NCI-H2196 treated with DMSO at 0.1 percent for 48 hours (cell line): Measurements from ENCODE around the gene PCYT1A.
A peak's percentile ranks its signal among the peaks of the same experiment; 100 is the strongest.
"Not testable (repeated sequence)": the region's sequence is repeated elsewhere in the genome, so short reads cannot be mapped to it uniquely, and the experiment has no call there.

Experiments used
- DNase-seq: peaks from one replicate; lab custom pipeline; 2025; ENCODE audit not compliant: unreplicated experiment; lab: John Stamatoyannopoulos, UW

PCYT1A gene

DNA sequence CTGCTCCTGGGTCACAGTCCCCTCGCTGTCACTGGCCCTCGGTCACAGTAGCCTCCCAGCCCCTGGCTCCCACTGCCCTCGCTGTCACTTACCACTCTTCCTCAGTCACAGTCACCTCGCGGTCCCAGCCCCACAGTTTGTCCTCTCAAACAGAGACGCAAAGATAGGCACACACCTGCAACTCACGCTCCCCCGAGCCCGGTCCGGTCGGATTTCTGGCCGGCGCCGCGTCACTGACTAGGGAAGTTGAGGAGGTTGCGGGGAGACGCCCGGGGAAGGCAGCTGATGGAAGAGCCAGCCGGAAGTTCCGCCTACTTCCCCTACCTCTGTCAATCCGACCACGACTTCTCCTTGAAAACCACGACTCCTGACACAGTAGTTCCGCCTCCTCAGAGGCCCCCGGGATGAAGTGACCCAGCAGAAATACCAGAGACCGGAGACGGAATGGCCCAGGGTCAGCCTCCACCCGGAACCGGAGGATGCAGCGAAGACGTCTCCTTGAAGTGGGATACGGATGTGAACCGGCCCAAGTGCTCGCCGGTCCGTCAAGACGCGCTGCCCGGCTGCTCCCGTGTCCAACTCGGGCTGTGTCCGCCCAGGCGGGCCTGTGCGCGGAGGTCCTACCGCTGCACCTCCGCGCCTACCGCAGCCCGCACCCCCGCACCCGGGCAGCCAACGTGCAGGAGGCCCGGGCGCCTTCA, at the start of gene PCYT1A:
Gene PCYT1A, minus strand, starts transcription at position 287 of the 701 bp plus-strand sequence. CDS start 17,195 bp downstream, outside the sequence.
- peak; percentile 99 for DNase-seq

DNA sequence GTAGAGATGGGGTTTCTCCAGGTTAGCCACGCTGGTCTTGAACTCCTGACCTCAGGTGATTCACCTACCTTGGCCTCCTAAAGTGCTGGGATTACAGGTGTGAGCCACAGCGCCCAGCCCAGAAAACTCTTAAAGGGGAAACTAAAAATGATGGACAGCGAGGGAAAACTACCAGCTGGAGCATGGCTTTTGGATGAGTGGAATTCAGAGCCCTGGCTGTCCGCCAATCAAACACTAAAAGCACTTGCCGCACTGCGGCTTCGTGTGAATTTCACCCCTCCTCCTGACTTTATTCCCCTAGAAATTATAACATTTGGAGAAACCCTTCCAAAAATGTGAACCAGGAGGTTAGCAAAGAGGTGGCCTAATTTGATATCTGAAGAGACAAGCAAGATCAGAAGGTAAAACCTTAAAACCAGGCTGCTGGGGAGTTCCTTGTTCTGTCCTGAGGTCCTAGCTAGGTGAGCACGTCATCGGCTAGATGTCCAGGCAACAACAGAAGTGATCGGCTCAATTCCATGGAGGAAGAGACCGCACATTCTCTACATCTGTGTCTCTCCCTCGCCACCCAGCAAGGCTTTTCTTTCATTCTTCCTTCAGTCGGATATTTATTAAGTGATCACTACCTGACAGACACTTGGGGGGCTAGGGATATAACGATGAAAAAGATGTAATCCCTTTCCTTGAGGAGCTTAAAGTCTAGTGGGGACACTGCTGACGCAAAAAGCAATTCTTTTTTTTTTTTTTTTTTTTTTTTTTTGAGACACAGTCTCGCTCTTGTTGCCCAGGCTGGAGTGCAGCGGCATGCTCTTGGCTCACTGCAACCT, 49.0 kb upstream of the PCYT1A start:
- DNase-seq: no peak

- no peak for DNase-seq
Measured at GRCh38 chr3:196335503-196335948, 48.0 kb upstream of the PCYT1A start.

DNA sequence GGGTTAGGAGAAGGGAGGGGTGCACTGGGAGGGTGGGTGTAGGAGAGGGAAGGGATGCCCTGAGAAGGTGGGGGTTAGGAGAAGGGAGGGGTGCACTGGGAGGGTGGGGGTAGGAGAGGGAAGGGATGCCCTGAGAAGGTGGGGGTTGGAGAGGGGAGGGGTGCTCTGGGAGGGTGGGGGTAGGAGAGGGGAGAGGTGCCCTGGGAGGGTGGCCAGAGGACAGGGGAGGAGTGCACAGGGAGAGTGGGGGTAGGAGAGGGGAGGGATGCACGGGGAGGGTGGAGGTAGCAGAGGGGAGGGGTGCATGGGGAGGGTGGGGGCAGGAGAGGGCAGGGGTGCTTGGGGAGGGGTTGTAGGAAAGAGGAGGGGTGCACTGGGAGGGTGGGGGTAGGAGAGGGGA, 47.5 kb upstream of the PCYT1A start:
- DNase-seq: no peak

DNA sequence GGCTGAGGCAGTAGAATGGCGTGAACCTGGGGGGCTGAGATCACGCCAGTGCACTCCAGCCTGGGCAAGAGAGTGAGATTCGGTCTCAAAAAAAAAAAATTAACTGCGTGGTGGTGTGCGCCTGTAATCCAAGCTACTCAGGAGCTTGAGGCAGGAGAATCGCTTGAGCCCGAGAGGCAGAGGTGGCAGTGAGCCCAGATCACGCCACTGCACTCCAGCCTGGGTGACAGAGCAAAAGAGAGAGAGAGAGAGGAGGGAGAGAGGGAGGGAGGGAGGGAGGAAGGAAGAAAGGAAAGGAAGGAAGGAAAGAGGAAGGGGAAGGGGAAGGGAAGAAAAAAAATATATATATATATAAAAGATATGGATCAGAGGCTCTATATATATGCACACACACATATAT, 44.6 kb upstream of the PCYT1A start:
- DNase-seq: no peak

DNA sequence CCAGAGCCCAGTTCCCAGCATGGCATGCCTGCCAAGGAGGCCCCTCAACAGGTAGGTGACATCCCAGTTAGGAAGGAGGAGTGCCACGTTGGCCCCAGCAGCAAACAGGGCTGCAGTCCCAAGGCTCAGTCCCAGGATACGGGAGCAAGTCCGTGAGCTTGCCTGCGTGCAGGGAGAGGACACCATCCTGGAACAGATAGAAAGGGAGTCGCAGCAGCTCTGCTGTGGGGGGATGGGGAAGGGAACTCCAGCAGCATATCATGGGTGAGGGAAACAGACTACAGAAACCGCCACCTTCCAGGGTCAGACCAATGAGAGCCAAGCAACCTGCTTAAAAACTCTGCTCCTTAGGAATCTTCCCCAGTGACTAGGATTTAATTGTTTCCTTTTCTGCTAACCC, 39.9 kb upstream of the PCYT1A start:
- DNase-seq: no peak

DNA sequence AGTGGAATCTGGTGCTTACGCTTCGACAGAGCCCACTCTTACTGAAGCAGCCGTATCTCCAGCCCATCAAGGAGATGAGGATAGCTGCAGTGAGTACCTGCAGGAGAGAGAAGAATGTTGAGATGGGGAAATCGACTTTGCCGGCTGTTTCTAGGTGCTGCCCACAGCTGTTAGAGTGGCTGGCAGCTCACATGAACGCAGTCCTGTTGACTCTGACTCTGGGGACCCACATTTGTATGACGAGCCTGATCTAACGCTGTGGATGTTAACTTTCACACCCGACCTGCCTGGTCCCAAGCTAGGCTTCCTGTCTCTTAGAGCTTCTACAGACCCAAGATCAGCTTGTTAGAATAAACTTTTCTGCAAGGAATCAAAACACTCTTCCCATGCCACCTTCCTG, 39.4 kb upstream of the PCYT1A start:
- no peak for DNase-seq

DNA sequence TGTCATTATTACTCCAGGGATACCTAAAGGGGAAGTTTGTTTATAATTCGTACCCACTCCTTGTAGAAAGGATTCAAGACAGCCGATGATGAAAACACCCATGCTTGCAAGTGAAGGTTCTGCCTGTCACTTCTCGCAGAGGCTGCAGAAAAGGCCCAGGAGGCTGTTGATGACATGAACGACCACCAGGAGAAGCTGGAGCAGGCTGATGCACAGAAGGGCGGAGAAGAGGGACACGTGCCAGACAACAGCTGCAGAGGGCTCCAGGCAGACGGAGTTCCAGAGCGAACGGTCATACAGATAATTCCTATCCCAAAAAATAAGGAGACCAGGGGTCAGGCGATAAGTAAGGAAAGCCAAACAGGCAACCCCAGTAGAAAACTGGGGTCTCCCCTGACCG, 36.2 kb upstream of the PCYT1A start:
- no peak for DNase-seq

- no peak for DNase-seq
Measured at GRCh38 chr3:196323016-196323415, 35.5 kb upstream of the PCYT1A start.

DNA sequence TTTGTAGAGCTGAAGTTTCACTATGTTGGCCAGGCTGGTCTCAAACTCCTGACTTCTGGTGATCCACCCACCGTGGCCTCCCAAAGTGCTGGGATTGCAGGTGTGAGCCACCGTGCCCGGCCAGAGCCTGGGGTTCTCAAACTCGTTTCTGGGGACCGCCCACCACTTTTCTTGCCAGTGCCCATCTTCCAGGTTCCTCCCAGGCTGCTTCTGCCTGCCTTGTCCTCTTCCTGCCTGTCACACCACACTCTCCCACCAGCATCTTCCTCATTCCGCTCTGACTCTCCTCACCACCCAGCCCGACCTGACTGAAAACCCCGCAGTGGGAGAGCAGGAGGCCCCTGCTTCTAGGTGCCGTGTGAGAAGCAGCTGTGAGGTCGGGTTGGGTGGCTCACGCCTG, 33.6 kb upstream of the PCYT1A start:
- DNase-seq: no peak

GRCh38 chr3:196320137-196320536, 32.6 kb upstream of the PCYT1A start:
- peak; percentile 35 for DNase-seq

- peak; percentile 98 for DNase-seq
Measured at GRCh38 chr3:196317687-196318467, 30.4 kb upstream of the PCYT1A start, which contains the start of gene DYNLT2B. DYNLT2B (minus strand) TSS chr3:196318240; CDS start chr3:196318152, 88 bp downstream.

DNA sequence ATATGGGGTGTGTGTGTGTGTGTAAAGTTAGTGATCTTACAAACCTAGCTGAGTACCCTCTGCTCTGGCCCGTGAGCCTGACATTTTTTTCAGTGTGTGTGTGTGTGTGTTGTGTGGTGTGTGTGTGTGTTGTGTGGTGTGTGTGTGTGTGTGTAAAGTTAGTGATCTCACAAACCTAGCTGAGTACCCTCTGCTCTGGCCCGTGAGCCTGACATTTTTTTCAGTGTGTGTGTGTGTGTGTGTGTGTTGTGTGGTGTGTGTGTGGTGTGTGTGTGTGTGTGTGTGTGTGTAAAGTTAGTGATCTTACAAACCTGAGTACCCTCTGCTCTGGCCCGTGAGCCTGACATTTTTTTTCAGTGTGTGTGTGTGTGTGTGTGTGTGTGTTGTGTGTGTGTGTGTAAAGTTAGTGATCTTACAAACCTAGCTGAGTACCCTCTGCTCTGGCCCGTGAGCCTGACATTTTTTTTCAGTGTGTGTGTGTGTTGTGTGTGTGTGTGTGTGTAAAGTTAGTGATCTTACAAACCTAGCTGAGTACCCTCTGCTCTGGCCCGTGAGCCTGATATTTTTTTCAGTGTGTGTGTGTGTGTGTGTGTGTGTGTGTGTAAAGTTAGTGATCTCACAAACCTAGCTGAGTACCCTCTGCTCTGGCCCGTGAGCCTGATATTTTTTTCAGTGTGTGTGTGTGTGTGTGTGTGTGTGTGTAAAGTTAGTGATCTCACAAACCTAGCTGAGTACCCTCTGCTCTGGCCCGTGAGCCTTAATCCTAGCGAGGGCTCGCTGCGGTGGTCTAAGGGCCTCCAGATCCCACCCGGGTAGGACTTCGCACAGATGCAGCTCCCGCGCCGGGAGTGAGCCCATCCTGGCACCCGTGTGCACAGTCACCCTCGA, 29.5 kb upstream of the PCYT1A start:
- DNase-seq: not testable (repeated sequence)

- DNase-seq: no peak
Measured at GRCh38 chr3:196315821-196316220, 28.3 kb upstream of the PCYT1A start.

DNA sequence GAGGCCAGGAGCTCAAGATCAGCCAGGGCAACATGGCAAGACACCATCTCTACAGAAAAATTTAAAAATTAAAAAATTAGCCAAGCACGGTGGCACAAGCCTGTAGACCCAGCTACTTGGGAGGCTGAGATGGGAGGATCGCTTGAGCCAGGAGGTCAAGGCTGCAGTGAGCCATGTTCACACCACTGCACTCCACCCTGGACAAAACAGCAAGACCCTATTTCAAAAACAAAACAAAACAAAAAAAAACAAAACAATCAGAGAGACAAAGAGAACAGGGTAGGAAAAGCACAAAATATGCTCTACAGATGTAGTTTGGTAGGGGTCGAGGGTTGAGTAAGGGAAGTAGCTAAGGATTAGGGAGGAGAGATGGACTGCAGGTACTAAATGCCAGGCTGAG, 27.1 kb upstream of the PCYT1A start:
- no peak for DNase-seq

GRCh38 chr3:196314086-196314485, 26.6 kb upstream of the PCYT1A start:
- not testable (repeated sequence) for DNase-seq

DNA sequence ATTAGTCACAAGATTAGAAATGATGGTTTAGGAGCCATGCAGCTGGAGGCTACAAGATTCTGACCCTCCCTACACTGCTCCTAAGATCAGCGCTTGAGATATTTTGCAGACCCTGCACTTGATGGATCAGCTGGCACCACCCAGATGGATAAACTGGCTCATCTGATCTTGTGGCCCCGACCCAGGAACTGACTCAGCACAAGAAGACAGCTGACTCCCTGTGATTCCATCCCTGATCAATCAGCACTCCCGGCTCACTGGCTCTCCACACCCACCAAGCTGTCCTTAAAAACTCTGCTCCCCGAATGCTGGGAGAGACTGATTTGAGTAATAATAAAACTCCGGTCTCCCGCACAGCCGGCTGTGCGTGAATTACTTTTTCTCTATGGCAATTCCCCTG, 15.4 kb upstream of the PCYT1A start:
- DNase-seq: not testable (repeated sequence)

DNA sequence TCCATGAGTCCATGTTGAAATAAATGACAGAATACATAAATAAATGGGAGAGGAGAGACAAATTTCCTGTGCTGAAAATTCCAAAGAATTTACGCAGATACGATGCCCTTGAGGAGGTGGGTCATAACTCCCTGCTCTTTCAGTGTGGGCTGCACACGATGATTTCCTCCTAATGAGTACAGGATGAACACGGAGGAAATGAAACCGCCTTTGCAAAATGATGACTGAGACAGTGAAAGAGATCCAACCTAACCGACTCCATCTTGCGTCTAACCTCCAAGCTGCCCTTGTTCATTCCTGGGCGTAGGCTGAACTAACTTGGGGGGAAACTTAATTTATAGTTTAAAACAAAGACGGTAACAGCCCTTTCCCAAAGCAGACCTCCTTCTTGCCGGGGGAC, 15.0 kb upstream of the PCYT1A start:
- DNase-seq: not testable (repeated sequence)

DNA sequence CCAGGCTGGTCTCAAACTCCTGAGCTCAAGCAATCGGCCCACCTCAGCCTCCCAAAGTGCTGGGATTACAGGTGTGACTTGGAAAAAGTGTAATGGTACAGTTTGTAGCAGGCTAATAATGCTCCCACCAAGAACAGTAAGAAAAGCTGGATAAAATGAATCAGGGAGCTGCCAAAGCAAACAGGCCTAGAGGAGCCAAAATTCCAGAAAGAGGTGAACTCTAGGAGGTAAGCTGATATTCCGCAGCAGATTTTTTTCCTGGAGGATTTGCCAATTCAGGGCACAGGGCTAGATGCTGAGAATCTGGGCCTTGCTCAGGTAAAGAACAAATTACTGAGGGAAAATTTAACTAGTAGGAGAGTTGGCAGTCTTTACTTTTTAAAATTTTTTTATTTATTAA, 11.0 kb upstream of the PCYT1A start:
- no peak for DNase-seq

GRCh38 chr3:196292286-196292923, 4.9 kb upstream of the PCYT1A start:
- DNase-seq: no peak
